IPS-18a (cell line): ENCODE measurements around the gene GAN.

Experiments
- H3K27ac ChIP-seq: one replicate; pipeline ENCODE4 v1.5.1; 2013; ENCODE audit warnings: low read length
- H3K27me3 ChIP-seq: one replicate; pipeline ENCODE4 v1.6.1; 2013; ENCODE audit warnings: mild to moderate bottlenecking, low read length; ENCODE audit not compliant: control insufficient read depth, insufficient read depth
- H3K36me3 ChIP-seq: one replicate; pipeline ENCODE4 v1.6.1; 2013; ENCODE audit warnings: low read depth, low read length; ENCODE audit not compliant: control insufficient read depth
- H3K4me1 ChIP-seq: one replicate; pipeline ENCODE4 v1.6.1; 2013; ENCODE audit warnings: low read depth, low read length; ENCODE audit not compliant: control insufficient read depth
- H3K4me3 ChIP-seq: one replicate; pipeline ENCODE4 v1.5.1; 2013; ENCODE audit warnings: low read length
- H3K9ac ChIP-seq: one replicate; pipeline ENCODE4 v1.6.1; 2013; ENCODE audit warnings: mild to moderate bottlenecking, low read length, moderate library complexity
- H3K9me3 ChIP-seq: one replicate; pipeline ENCODE4 v1.6.1; 2013; ENCODE audit warnings: low read depth, low read length; ENCODE audit not compliant: control insufficient read depth

GAN gene

DNA sequence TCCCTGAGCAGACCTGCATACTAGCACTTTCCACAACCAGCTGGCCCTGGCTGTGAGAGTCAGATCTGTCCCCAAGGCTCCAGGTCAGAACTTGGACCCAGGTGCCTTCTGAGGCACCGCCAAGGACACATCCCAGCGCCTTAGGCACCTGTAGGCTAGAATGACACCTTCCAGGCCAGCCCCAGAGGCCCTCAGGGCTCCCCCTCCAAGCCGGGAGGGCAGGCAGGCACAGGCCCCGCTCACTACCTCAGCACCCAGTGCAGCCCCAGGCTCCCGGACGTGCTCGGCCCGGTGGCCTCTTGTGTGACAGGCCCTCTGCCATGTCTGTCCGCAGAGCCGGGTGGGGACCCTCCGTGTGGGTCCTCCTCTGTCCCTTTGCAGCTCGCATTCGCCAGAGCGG, 73.6 kb downstream of the GAN start:
- no peaks in the 10 kb centered on the region for H3K36me3 ChIP-seq
- no peak overlapping the region for H3K9ac ChIP-seq
- no peak overlapping the region for H3K27ac ChIP-seq
- H3K27me3 ChIP-seq, result no peaks in the 10 kb centered on the region
- no peaks in the 10 kb centered on the region for H3K9me3 ChIP-seq
- H3K4me1 ChIP-seq, result peaks cover 10% of the 10 kb centered on the region
- no peak overlapping the region for H3K4me3 ChIP-seq

- H3K9me3 ChIP-seq, result no peaks in the 10 kb centered on the region
- no peak overlapping the region for H3K4me3 ChIP-seq
- no peaks in the 10 kb centered on the region for H3K36me3 ChIP-seq
- no peak overlapping the region for H3K27ac ChIP-seq
- no peaks in the 10 kb centered on the region for H3K27me3 ChIP-seq
- no peaks in the 10 kb centered on the region for H3K4me1 ChIP-seq
- H3K9ac ChIP-seq, result no peak overlapping the region
Measured at GRCh38 chr16:81390840-81391239, 76.1 kb downstream of the GAN start.

GRCh38 chr16:81392011-81392410, 77.2 kb downstream of the GAN start:
- Histone ChIP-seq H3K9me3 (no peaks in the 10 kb centered on the region), H3K4me3 (no peak overlapping the region), H3K27ac (no peak overlapping the region), H3K4me1 (no peaks in the 10 kb centered on the region), H3K27me3 (no peaks in the 10 kb centered on the region), H3K36me3 (no peaks in the 10 kb centered on the region), H3K9ac (no peak overlapping the region)

- Histone ChIP-seq H3K27me3 (no peaks in the 10 kb centered on the region), H3K4me3 (no peak overlapping the region), H3K9me3 (no peaks in the 10 kb centered on the region), H3K36me3 (no peaks in the 10 kb centered on the region), H3K4me1 (no peaks in the 10 kb centered on the region), H3K9ac (no peak overlapping the region), H3K27ac (no peak overlapping the region)
Measured at GRCh38 chr16:81394416-81394815, 79.7 kb downstream of the GAN start.

GRCh38 chr16:81394966-81395655, 80.3 kb downstream of the GAN start:
- H3K27ac ChIP-seq, result no peak overlapping the region
- H3K4me3 ChIP-seq, result no peak overlapping the region
- no peak overlapping the region for H3K9ac ChIP-seq
- no peaks in the 10 kb centered on the region for H3K27me3 ChIP-seq
- H3K4me1 ChIP-seq, result no peaks in the 10 kb centered on the region
- no peaks in the 10 kb centered on the region for H3K36me3 ChIP-seq
- H3K9me3 ChIP-seq, result no peaks in the 10 kb centered on the region

DNA sequence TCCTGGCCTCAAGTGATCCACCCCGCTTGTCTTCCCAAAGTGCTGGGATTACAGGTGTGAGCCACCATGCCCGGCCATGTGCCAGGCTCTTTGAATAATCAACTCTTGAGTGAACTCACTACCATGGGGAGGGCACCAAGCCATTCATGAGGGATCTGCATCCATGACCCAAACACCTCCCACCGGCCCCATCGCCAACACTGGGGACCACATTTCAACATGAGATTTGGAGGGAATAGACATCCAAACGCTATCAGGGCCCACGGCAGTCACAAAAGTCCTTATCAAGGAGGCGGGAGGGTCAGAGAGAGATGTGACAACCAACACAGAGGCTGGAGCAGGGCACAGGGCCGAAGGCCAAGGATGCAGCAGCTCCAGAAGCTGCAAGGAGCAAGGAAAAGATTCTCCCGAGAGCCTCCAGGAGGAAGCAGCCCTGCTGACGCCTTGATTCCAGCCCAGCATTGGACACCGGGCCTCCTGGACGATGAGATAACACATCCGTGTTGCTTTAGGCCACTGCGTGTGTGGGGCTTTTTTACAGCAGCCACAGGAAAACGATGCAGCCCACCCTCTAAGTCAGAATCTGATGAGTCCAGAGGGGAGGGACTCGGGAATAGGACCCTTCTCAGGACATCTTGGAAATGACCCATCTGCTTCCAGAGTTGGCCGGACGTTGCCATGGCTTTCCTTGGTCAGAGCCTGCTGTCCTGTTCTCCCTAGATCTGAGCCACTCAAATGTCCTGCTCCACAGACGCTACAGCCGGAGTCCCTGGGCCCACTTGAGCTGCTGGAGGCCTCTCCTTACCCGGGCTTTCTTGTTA, 82.5 kb downstream of the GAN start:
- no peak overlapping the region for H3K27ac ChIP-seq
- H3K9me3 ChIP-seq, result no peaks in the 10 kb centered on the region
- no peak overlapping the region for H3K9ac ChIP-seq
- H3K4me3 ChIP-seq, result no peak overlapping the region
- no peaks in the 10 kb centered on the region for H3K4me1 ChIP-seq
- no peaks in the 10 kb centered on the region for H3K27me3 ChIP-seq
- no peaks in the 10 kb centered on the region for H3K36me3 ChIP-seq

DNA sequence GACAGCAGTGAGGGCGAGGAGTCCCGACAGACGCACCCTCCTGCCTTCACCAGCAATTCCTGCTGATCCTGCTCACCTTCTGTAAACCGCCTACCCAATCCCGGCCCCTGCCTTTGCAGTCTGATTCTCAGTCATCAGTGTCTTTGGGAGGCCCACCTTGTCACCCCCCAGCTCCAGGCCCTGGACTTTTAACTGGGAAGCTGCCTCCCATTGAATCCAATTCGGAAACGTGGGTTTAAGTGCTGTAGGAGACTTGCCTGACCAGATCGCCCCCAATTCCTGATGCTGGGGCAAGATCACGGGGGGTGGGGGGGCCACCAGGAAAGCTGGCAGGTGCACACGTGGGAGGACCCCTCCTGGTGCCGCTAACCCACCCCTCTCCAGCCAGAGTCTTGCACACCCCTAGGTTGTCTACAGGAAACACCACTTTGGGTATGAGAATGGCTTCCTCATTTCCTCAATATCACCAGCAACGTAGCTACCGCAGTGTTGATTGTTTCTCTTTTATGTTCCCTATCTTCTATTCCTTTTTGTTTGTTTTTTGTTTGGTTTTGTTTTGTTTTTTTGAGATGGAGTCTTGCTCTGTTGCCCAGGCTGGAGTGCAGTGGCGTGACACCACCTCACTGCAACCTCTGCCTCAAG, 83.2 kb downstream of the GAN start:
- no peaks in the 10 kb centered on the region for H3K27me3 ChIP-seq
- no peak overlapping the region for H3K4me3 ChIP-seq
- H3K9ac ChIP-seq, result no peak overlapping the region
- no peaks in the 10 kb centered on the region for H3K4me1 ChIP-seq
- no peaks in the 10 kb centered on the region for H3K36me3 ChIP-seq
- no peaks in the 10 kb centered on the region for H3K9me3 ChIP-seq
- no peak overlapping the region for H3K27ac ChIP-seq

DNA sequence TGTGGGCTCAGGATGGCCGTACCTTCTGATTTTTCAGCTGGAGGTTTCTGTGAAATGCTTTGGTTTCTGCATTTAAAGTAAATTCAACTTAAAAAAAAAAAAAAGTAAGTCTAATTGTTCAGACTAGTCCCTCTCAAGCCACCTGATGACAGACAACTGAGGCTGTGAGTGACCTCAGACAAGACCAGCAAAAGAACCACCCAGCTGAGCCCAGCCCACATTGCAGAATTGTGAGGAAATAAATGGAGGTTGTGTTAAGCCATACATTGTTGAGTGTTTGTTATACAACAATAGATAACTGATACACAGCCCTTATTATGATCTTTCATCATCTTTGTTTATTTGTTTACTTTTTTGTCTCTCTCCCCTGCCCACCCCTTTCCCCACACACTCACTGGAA, 85.1 kb downstream of the GAN start:
- Histone ChIP-seq H3K27me3 (peaks cover 10% of the 10 kb centered on the region), H3K9me3 (no peaks in the 10 kb centered on the region), H3K9ac (no peak overlapping the region), H3K4me1 (no peaks in the 10 kb centered on the region), H3K36me3 (no peaks in the 10 kb centered on the region), H3K27ac (no peak overlapping the region), H3K4me3 (no peak overlapping the region)

DNA sequence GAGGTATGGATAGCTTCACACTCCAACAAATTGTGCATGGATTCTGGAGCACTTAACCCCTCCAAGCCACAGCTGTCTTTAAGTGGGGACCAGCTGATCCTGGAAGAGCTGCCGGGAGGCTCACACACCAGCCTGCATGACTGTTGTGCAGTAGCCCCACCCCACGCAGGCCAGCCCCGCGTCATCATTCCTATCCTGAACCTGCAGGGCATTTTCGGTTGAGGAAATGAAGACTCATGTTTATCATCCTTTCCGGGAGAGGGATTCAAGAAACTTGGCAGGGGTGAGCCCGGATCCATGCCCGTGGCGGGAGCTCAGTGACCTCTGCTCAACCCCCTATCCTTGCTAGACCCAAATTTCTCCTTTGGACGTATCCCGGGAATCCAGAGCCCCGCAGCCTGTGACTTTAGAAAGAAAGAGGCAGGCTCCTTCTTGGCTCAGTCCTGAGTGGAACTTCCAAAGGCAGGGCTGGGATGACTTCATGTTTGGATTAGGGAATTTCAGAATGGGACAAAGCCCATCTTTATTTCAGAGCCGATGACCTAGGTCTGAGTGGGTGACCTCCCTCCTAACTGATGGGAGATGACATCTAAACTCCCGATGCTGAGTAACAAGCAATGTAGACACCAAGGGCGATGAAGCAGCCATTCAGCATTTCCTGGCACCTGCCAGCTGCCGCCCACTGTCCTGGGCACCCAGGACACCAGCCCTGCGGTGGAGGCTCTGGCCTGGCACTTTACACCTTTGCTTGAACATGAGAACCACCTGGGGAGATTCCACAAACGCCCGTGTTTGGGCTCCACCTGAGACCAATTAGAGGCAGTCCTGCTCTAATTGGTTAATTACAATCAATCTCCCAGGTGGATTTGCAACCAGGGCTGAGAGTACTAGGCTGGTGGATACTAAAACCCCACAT, 86.5 kb downstream of the GAN start:
- H3K36me3 ChIP-seq, result no peaks in the 10 kb centered on the region
- peaks cover 10% of the 10 kb centered on the region for H3K27me3 ChIP-seq
- H3K27ac ChIP-seq, result no peak overlapping the region
- H3K4me1 ChIP-seq, result no peaks in the 10 kb centered on the region
- H3K4me3 ChIP-seq, result no peak overlapping the region
- H3K9me3 ChIP-seq, result no peaks in the 10 kb centered on the region
- H3K9ac ChIP-seq, result no peak overlapping the region

GRCh38 chr16:81403208-81403600, 88.4 kb downstream of the GAN start:
- Histone ChIP-seq H3K4me3 (no peak overlapping the region), H3K36me3 (no peaks in the 10 kb centered on the region), H3K4me1 (no peaks in the 10 kb centered on the region), H3K27ac (no peak overlapping the region), H3K9me3 (no peaks in the 10 kb centered on the region), H3K9ac (no peak overlapping the region), H3K27me3 (peaks cover 10% of the 10 kb centered on the region)
